ENCODE results near the gene PLEKHA8.

The PLEKHA8 gene

DNA sequence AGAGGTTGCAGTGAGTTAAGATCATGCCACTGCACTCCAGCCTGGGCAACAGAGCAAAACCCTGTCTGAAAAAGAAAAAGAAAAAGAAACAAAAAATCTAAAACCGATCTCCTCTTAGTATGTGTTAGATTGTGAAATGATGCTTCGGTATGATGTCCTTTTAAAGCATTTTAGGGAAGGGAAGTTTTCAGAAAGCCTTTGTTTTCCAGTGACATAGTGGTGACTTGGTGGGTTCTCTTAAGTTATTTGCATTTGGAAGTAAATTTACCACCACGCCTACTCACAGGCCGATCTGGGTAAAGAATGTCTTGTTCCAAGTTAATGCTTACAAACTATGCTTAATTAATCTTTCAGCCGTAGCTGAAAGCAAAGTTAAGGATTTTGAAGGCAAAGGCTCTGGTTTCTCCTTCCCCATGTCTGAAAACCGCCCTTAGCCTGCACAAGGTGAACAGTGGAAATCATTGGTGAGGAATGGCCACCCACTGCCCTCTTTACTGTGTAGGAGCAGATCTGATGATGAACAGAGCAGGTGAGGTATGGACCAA is 117.3 kb downstream of the PLEKHA8 start:
- no peak for DNase-seq (ENCODE audit: low spot score)

DNA sequence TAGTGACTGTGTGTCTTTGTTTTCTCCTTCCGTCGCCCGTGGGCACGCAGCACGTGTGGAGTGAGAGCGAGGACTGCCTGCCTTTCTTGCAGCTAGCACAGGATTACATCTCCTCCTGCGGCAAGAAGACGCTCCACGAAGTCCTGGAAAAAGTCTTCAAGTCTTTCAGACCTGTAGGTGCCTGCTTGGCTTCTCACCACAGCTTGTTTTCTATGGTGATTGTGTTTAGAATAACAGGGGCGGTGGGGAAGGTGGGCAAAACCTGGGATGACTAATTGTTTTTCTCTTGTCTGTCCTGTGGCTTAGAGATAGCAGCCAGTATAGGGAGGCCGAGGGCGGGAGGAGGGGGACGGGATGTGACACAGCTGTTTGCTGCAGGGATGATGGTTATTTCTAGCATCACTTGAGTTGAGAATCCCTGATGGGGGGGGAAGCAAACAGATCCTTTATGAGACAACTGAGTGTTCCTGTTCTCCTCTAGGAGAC is 118.0 kb downstream of the PLEKHA8 start:
- peak; percentile 74 for DNase-seq (ENCODE audit: low spot score)

DNA sequence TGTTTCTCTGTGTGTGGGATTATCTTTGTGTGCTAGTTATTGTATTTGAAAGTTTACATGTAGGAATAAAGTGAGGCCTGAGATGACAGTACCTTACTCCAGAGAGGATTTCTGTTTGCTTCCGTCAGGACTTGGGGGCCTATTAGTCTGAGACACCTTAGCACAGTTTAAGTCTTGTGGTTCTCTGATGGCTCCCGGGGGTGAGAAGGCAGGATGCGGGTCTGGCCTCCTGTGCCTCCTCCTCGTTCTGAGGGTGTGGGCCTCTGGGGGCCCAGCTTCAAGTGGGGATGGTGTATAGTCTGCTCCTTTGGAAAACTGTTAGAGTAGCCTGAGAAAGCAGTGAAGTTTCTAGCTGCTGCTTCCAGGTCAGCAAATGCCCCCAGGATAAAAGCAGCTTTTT is 119.0 kb downstream of the PLEKHA8 start:
- no peak for DNase-seq (ENCODE audit: low spot score)

DNA sequence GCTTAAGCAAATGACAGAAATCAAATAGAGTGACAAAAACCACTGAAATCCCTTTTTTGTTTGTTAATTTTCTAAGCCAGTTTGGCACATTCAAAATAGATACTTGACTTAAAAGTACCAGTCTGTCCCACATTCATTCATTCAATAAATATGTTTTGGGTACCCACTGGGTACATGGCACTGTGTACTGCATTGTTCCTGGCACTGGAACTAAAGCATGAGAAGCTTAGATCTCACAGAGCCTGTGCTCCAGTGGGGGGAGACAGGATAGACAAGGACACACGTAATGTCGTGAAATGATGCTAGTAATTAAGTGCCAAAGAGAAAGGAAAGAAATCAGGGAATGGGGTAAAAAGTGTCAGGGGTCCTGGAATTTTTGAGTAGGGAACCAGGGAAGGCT is 119.6 kb downstream of the PLEKHA8 start:
- no peak for DNase-seq (ENCODE audit: low spot score)

DNA sequence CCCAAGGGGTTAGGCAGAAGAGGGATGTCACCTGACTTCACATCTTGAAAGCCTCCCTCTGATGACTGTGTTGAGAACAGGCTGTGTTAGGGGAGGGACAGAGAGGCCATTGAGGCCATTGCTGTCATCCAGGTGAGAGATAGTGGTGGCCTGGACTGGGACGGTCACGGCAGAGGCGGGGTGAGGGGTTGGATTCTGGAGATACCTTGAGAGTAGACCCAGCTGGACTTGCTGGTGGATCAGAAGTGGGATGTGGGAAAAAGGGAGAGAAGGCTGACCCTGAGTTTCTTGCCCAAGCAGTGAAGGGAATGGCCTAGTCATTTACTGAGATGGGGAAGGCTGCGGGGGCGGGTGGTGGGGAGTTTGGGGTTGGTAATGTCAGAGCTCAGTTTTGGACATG is 120.2 kb downstream of the PLEKHA8 start:
- DNase-seq (ENCODE audit: low spot score): no peak

DNA sequence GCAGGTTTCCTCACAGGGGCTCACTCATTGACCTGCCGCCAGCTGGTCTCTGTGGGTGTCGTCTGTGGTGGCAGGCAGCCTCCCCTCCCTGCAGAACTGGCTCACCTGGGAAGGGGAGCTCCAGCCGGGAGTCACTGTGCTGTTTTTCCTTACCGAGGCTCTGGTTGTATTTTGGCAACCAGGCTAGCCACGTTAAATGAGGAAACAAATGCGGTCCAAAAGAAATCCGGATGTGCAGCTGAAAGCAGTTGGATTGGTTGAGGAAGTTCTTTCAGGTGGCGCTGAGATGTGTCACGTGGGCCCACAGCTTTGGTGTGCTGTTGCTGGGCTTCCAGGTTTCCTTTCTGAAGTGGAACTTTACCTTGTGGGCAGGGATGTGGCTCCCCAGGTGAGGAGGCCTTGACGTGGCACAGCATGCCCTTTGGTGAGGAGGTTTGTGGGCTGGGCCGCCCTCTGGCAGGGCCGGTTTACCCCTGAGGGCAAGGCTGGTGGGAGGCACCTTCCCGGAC is 120.8 kb downstream of the PLEKHA8 start:
- DNase-seq (ENCODE audit: low spot score): no peak

DNA sequence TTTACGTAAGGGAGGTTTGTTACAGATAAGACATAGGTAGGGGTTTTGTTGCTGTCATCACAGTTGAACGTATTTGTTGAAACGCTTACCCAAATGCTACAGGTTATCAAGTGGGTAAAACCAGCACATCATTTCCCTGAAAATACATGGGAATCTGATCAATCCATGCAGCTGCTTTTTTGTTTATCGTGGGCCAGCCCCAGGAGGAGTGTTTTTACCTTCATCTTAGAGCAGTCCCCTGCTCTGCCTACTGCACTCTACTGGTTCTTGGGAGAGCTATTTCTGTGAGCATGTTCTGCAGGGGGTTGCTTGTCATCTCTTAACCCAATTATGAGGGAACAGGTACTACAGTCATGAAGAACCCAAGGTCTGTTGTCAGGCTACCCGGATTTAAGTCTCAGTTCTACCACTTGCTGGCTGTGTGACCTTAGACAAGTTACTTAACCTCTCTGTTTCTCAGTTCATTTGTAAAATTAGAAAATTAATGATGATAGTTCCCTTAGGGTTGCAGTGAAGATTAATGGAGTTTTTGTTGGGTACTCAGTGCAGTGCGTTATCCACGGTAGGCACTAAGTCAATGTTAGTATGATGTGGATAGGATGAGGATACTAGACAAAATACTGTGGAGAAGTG is 121.5 kb downstream of the PLEKHA8 start:
- no peak for DNase-seq (ENCODE audit: low spot score)

DNA sequence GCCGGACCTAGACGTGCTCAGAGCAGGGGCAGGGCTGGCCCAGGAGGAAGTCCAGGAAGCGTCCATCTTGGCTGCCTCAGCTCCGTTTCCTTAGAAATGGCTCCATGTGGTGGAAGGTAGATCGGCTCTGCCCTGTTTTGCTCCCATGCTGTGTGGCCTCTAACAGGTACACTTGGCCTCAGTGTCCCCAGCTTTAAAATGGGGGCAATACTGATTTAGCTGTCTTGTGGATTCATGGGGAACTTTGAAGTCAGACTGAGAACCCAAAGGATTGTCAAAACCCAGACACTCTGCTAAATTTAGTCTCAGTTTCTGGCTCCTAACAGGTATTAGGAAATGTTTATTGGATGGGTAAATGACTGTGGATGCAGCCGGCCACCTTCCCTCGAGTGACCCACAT is 122.5 kb downstream of the PLEKHA8 start:
- DNase-seq (ENCODE audit: low spot score): no peak

DNA sequence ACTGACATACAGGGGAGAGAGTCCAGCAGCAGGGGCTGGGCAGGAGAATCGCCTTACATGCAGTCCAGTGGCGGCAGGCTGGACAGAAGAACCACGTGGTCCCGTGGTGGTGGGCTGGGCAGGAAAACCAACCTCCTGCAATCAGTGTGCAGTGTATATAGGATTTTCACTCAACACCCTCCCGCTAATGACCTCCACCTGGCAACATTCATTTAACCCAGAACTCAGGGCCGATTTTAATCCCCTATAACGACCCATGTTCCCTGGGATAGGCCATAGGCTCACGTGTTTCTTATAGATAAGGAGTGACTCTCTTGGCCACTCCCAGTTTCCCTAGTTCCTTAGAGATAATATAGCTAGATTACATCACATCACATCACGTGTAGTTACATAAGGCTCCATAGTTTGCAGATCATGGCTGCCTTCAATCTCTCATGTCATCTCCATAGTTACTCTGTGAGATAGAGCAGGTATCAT is 125.9 kb downstream of the PLEKHA8 start:
- DNase-seq (ENCODE audit: low spot score): peak; percentile 66

DNA sequence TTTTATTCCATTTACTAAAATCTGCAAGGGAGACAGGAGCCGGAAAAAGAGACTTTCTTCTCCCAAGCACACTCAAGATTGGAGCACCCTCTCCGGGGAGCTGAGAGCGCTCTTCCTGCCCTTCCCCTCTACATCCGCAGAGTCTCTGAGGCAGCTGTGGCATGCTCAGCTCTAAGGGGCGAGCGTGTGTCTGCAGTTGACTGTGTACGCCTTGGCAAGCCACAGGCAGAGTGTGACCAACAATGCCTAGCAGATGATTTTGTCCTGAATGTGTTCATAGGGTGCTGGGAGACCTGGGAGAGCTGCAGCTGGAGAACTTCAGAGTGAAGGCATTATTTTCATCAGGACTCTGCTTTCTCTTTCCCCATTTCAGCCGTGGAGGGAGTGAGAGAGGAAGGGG is 127.3 kb downstream of the PLEKHA8 start:
- no peak for DNase-seq (ENCODE audit: low spot score)

DNA sequence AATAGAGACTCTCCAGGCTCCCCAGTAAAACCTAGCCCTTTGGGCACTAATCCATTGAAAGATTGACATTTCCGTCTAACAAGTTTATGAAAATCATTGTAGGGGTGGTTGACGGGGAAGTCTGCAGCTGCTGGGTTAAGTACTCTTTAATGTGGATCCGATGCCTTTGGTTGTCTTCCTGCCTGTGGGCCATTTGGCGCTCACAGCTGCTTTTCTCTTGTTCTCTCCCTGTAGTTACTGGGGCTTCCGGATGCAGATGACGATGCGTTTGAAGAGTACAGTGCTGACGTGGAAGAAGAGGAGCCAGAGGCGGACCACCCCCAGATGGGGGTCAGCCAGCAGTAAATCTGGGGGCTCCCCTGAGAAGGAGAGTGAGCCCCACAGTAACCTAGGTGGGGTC is 129.0 kb downstream of the PLEKHA8 start:
- DNase-seq (ENCODE audit: low spot score): no peak

DNA sequence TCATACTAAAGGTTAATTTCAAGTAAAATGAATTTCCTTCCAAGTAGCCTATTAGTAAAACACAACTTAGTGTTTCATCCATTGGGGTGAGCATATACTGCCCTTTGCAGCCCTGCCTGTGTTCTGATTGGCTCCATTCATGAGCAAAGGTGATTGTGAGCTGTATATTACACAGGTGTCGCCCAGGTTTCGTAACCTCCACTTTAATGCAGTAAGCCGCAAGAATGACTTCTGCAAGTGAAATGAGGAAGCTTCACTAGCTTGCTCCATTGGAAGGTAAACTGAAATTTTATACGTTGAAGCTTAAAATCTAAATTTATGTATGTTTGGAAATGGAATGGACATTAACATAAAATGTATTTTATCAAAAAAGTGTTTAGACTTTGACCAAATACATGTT is 131.0 kb downstream of the PLEKHA8 start:
- DNase-seq (ENCODE audit: low spot score): no peak

DNA sequence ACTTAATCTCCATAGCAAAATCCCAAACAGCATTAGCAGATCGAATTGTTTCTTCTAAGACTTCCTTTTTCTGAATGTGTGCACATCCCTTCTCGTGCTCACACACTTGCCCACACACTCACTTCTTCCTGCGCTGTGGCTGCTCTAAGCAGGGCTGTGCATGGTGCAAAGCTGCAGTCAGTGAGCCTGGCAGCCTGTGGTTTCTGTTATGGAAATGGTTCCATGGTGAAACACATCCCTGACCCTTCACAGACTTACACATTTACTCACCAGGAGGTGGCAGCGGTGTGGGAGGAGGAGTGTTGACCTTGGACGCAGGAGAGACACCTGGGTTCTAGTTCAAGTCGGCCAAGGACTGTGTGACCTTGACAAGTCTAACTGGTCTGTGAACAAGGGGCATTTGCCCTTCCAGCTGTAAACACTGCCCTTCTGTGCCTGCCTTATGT is 131.5 kb downstream of the PLEKHA8 start:
- DNase-seq (ENCODE audit: low spot score): peak; percentile 55

DNA sequence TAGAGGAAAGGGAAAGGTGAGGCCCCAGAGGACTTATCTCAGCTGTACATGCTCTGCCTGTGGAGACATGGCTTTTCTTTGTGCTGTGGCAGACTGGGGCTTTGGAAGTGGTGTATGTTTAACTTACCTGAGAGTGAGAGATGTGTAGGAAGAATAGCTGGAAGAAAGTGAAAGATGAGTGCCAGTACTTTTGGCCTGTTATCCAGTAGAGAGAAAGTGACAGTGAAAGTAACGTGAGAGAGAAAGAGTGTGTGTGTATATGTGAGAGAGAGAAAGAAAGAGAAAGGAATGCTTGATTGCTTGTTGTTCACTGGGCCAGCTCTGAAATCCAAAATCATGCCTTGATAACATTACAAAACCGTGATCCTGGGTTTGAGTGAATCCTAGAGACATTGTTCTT is 132.1 kb downstream of the PLEKHA8 start:
- no peak for DNase-seq (ENCODE audit: low spot score)

DNA sequence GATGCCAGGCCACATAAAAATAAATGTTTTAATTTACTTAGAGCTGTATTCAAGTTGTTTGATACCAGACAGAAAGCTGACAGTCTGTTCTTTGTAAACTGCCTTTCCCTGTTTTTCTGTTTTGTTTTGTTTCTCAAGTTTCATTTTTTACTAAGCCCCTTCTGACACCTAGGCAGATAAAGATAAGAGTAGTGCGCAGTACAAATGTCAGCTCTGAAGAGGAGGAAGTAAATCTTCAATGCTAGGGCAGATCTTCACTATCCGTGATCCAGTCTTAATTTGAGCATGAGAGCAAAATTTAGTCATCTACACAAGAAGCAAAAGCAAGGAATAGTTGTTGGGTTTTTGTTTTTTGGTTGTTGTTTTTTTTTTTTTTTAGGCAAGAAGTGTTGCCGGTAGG is 133.9 kb downstream of the PLEKHA8 start:
- no peak for DNase-seq (ENCODE audit: low spot score)

DNA sequence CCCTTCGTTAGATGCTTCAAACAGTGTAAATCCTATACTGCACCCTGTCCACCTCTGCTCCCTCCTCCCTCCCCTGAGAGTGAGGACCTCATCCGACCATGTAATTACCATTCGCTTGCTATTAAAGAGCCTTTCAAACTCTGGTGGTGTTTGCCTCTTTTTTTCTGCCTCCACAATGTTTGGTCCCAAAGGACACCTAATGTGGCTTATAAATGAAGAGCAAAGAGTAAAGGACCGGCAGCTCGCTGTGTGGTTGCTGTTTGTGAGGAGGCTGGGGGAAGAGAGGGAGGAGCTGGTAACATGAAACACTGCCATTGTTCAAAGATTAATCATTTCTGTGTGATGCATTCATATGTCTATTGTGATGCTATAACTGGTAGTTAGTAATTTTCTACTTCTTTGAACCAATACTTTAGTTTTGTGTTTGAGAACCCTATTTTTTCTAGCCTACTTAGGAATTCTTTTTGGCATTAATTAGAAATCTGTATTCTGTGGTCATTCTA is 134.5 kb downstream of the PLEKHA8 start:
- DNase-seq (ENCODE audit: low spot score): no peak

DNA sequence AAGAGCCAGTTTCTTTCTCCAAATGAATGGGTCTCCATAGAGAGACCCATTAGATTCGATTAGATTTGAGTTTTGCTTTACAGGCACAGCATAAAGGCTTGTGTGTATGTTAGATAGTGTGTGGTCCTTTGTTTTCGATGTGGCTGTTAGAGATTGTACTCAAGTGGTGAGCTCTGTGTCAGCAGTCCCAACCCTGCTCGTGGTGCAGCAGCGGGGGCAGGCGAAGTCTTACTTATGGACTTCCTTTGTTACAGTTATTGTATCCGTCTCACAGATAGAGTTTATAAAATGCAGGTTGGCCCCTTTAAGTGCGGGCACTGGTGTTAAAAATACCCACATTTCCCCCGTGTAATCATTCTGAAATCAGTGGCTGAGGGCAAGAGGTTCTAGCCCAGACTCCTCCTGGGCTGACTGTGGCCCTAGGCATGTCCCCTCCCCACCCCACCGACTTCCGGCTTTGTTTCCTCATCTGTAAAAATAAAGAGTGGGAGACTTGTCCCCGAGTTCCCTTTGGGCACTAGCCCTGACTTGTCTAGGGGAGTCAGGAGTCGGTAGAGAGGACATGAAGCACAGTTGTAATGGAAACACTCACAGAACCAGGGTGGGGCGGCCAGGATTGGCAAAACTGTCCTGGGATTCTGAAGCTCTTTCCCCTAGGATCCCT is 135.2 kb downstream of the PLEKHA8 start:
- no peak for DNase-seq (ENCODE audit: low spot score)

DNA sequence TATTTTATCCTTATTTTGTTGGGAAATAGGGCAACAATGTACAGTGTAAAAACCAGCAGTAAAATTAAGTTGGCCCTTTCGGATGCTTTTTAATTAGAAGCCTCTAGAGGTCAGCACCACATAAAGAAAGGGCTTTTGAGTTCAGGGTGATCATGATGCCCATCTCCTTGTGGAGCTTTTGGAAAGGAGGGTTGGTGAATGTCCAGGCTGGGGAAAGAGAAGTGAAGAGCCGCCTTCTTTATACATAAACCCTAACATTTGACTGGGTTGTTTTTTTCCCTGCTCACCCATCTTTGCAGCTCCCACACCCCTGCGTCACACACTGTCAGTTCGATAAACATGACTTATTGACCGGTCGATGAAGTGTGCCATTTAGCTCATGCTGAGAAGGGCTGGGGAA is 136.4 kb downstream of the PLEKHA8 start:
- peak; percentile 61 for DNase-seq (ENCODE audit: low spot score)

DNA sequence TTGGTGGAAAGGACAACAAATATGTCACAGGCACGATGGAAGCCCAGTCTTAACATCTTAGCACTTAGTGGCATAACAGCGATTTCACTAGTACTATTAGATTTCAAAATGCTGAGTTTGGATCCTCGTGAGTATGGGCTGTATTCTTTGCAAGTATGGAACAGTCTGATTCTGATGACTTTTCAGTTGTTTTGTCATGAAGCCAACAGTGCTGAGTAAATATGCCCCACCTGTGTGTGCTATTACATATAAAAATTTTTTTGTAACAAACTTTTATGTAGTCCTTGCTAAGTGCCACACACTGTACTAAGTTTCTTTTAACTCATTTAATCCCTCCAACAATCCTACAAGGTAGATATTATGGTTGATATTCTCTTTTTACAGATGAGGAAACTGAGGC is 137.4 kb downstream of the PLEKHA8 start:
- DNase-seq (ENCODE audit: low spot score): no peak

DNA sequence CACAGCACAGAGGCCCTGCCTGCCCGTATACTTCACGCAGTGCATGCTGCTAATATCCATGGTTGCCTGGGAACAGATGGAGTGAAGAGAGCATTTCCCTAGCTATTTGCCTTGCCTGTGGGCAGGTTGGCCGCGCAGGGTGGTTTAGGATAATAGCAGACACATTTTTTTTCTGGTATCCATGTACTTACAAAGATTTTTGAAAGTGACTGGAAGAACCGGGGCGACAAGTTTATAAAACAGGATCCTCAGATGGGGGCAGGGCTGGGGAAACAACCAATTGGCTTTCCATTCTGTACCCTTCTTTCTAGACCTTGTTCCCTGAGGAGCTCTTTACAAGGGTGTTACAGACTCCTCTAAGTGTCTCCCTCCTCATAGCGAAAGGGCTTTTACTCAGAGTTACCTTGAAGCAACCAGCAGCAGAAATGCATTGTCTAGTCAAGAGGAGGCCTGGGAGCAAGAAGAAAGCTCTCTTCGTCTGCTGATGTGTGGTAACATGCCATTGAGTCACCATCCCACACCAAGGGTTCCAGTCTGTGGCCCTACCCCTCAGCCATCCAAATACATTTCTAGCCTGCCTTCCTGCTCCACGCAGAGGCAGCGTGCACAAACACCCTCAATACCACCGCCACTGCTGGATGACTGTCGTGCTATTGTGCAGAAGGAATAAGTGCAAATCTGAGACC is 138.1 kb downstream of the PLEKHA8 start:
- DNase-seq (ENCODE audit: low spot score): no peak

DNA sequence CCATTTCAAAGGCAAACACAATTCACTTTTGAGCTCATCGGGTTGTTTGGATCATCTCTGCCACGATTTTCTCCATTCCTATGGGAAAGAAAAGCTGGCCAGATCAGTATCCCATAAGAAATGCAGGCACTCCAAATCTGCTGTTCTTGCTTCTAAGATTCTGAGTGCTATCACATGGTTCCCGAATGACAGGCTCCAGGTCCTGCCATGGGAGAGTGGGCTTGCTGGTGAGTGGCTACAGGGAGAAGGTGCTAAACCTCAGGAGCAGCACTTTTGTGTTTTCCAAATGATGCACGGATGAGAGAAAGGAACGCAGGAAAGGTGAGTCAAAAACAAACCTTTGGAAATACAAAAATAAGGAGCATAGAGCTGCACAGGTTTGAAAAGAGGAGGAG is 138.6 kb downstream of the PLEKHA8 start:
- DNase-seq (ENCODE audit: low spot score): no peak

DNA sequence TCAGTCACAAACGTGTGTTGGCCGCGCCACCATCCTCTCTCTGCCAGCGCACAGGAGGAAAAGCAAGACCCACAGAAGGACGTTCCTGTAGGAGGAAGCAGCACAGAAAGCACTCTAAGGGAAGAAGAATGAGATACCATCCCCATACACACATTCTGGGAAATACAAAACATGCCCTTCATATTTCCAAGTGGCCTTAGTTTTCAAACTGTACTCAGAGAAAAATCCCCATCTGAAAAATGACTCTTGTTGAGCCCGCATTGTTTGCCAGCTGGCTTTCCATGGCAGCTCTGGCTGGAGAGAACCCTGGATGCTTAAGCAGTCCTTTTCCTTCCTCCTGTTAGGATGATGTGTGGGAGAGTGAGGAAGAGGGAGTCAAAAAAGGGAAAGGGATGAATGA is 139.7 kb downstream of the PLEKHA8 start:
- DNase-seq (ENCODE audit: low spot score): no peak
